ENCODE measurements around the gene DNMBP. TPM values are rescaled to one million over a fixed set of nuclear protein-coding genes. Genes with fewer than 3 reads are reported as not detected.

Gene DNMBP
- total and polyA plus RNA-seq, 2 experiments from 2014 or later, result 13.9 to 18.2 TPM

DNA sequence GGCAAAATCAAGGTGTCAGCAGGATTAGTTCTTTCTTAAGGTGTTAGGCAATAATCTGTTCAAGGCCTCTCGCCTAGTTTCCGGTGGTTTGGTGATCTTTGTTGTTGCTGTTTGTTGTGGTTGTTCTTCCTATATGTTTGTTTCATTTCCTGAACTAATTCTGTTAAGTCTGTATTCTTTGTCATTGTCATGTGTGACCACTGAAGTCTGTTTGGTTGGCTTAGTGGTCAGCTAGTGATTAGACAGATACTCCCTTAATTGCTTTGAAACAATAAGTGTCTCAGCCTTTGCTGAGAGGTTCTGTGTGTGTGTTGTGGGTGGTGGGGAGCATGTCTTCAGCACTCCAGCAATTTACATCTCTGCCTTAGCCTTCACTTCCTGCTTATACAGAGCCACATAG lies 181.3 kb downstream of the DNMBP start:
- DNase-seq (ENCODE audit: low spot score), result no peak
- Histone ChIP-seq H3K27me3 (no peaks in the 10 kb centered on the region), H4K20me1 (ENCODE audit: insufficient read depth, poor library complexity, severe bottlenecking) (no peaks in the 10 kb centered on the region), H3K9me3 (ENCODE audit: low read depth) (no peaks in the 10 kb centered on the region), H3K27ac (peak overlapping the region; percentile 77), H3K4me2 (no peak overlapping the region), H3K9me2 (replicated peaks; ENCODE audit: insufficient read depth) (no peaks in the 10 kb centered on the region), H3K79me2 (no peaks in the 10 kb centered on the region), H3K36me3 (replicated peaks; ENCODE audit: insufficient read depth, low read depth) (peaks cover 5% of the 10 kb centered on the region), H3K4me3 (no peak overlapping the region), H2AFZ (no peak overlapping the region), H3K4me1 (ENCODE audit: insufficient read depth) (no peaks in the 10 kb centered on the region)
- TF ChIP-seq EZH2 (IDR thresholded peaks at IDR 0.05; ENCODE audit: borderline replicate concordance) (no peak), EZH2phosphoT487 (IDR thresholded peaks at IDR 0.05; ENCODE audit: low read depth, severe bottlenecking, unreplicated experiment) (no peak)
- TF ChIP-seq, protein P1, sequence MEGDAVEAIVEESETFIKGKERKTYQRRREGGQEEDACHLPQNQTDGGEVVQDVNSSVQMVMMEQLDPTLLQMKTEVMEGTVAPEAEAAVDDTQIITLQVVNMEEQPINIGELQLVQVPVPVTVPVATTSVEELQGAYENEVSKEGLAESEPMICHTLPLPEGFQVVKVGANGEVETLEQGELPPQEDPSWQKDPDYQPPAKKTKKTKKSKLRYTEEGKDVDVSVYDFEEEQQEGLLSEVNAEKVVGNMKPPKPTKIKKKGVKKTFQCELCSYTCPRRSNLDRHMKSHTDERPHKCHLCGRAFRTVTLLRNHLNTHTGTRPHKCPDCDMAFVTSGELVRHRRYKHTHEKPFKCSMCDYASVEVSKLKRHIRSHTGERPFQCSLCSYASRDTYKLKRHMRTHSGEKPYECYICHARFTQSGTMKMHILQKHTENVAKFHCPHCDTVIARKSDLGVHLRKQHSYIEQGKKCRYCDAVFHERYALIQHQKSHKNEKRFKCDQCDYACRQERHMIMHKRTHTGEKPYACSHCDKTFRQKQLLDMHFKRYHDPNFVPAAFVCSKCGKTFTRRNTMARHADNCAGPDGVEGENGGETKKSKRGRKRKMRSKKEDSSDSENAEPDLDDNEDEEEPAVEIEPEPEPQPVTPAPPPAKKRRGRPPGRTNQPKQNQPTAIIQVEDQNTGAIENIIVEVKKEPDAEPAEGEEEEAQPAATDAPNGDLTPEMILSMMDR (IDR thresholded peaks at IDR 0.05; ENCODE audit: poor library complexity), result no peak
- 86% methylated on average over 2 of the region's 2 CpGs for WGBS (ENCODE audit: low lambda C conversion rate, missing lambda C conversion rate)

DNA sequence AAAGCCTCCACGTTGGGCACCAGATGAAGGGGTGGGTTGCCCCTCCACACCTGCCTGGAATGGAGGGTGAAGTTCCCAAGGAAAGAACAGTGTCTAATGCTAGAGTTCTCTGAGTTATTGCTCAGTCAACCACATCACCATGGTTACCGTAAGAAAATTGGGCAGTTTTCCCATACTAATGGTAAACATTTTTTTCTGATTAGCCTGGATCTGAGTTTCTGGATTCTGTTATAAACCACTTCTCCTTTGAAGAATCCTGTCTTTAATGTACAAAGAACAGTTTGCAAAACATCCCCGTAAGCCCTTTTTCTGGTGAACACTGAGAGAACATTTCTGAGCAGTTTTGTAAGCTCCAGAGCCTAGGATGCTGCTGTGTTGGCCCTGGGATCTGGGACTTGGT lies 181.8 kb downstream of the DNMBP start:
- H2AFZ ChIP-seq, result no peak overlapping the region
- H4K20me1 ChIP-seq (ENCODE audit: insufficient read depth, poor library complexity, severe bottlenecking), result no peaks in the 10 kb centered on the region
- no peaks in the 10 kb centered on the region for H3K4me1 ChIP-seq (ENCODE audit: insufficient read depth)
- no peak overlapping the region for H3K4me2 ChIP-seq
- H3K9me2 ChIP-seq (replicated peaks; ENCODE audit: insufficient read depth), result no peaks in the 10 kb centered on the region
- peaks cover 5% of the 10 kb centered on the region for H3K36me3 ChIP-seq (replicated peaks; ENCODE audit: insufficient read depth, low read depth)
- TF ChIP-seq EZH2 (IDR thresholded peaks at IDR 0.05; ENCODE audit: borderline replicate concordance) (no peak), EZH2phosphoT487 (IDR thresholded peaks at IDR 0.05; ENCODE audit: low read depth, severe bottlenecking, unreplicated experiment) (no peak)
- TF ChIP-seq, protein P1 (IDR thresholded peaks at IDR 0.05; ENCODE audit: poor library complexity), result no peak
- no peaks in the 10 kb centered on the region for H3K9me3 ChIP-seq (ENCODE audit: low read depth)
- no peaks in the 10 kb centered on the region for H3K79me2 ChIP-seq
- 84% methylated on average over 3 of the region's 3 CpGs for WGBS (ENCODE audit: low lambda C conversion rate, missing lambda C conversion rate)
- H3K27me3 ChIP-seq, result no peaks in the 10 kb centered on the region
- peak overlapping the region; percentile 77 for H3K27ac ChIP-seq
- no peak overlapping the region for H3K4me3 ChIP-seq
- no peak for DNase-seq (ENCODE audit: low spot score)

Other genes with a start within 250 kb of the DNMBP start
- 56.7 and 63.1 TPM in 2 replicates for gene ABCC2, start 227.3 kb downstream of the DNMBP start, total RNA-seq
- gene ABCC2, start 227.3 kb downstream of the DNMBP start, polyA plus RNA-seq, result 27.4 and 29.7 TPM in 2 replicates
- 2.8 and 3.8 TPM in 2 replicates for gene CPN1, start 71.9 kb upstream of the DNMBP start, total RNA-seq
- gene CPN1, start 71.9 kb upstream of the DNMBP start, polyA plus RNA-seq, result 1.9 and 4.6 TPM in 2 replicates
- gene ERLIN1, start 176.1 kb upstream of the DNMBP start, total RNA-seq, result 33.2 and 35.7 TPM in 2 replicates
- gene ERLIN1, start 176.1 kb upstream of the DNMBP start, polyA plus RNA-seq, result 21.5 and 26.3 TPM in 2 replicates
- 24.6 and 29.2 TPM in 2 replicates for gene CHUK, start 219.6 kb upstream of the DNMBP start, total RNA-seq
- gene CHUK, start 219.6 kb upstream of the DNMBP start, polyA plus RNA-seq, result 10.0 and 10.8 TPM in 2 replicates

Measured in hepatocyte (in vitro differentiated cells).